Measurements from ENCODE around the gene FARS2. TPM values are rescaled to one million over a fixed set of nuclear protein-coding genes. Genes with fewer than 3 reads are reported as not detected.

The FARS2 gene
- total RNA-seq, 1 donor from 2014 or later = 8.2 TPM

DNA sequence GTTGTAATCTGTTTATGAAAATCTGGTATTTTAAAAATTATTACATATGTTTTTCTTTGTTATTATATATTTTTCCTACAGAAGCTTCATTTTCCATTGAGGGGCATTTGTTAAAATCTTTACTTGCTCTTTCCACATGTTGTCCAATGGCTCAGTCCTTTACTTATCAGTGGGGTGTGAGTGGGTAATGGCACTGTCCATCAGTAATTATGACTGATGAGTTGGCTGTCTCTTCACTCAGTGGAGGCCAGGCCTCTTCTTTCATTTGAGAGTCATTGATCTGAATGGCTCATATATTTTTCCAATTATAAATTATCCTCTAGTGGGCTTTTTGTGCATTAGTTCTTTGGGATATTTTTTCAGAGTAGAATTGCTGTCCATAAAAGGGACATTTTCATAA, 45.7 kb downstream of the FARS2 start:
- TF ChIP-seq, protein P1, sequence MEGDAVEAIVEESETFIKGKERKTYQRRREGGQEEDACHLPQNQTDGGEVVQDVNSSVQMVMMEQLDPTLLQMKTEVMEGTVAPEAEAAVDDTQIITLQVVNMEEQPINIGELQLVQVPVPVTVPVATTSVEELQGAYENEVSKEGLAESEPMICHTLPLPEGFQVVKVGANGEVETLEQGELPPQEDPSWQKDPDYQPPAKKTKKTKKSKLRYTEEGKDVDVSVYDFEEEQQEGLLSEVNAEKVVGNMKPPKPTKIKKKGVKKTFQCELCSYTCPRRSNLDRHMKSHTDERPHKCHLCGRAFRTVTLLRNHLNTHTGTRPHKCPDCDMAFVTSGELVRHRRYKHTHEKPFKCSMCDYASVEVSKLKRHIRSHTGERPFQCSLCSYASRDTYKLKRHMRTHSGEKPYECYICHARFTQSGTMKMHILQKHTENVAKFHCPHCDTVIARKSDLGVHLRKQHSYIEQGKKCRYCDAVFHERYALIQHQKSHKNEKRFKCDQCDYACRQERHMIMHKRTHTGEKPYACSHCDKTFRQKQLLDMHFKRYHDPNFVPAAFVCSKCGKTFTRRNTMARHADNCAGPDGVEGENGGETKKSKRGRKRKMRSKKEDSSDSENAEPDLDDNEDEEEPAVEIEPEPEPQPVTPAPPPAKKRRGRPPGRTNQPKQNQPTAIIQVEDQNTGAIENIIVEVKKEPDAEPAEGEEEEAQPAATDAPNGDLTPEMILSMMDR (IDR thresholded peaks at IDR 0.05; ENCODE audit: insufficient read depth, low read length, poor library complexity, severe bottlenecking) = no peak
- DNase-seq (ENCODE audit: low read depth) = no peak
- Histone ChIP-seq H3K36me3 (ENCODE audit: control insufficient read depth, insufficient read depth, low read length) (no peaks in the 10 kb centered on the region), H3K4me3 (ENCODE audit: low read depth, low read length) (no peak overlapping the region), H3K27me3 (ENCODE audit: control insufficient read depth, insufficient read depth, low read length) (no peaks in the 10 kb centered on the region)

DNA sequence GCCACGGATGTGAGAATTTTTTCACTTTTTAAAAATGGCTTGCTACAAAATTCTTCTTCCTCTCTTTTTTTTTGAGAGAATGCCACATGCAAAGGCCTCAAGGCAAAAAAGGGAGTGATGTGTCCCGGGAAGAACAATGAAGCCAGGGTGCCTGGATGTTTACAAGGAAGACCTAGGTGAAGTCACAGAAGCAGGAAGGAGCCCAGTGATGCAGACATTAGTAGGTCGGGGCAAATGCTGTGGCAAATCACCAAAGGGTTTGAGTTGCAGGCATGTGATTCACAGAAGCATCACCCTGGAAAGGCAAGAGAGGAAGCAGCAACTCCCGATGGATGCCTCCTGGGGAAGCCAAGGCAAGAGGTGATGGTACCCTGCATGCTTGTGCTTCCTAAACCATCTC, 46.8 kb downstream of the FARS2 start:
- TF ChIP-seq, protein P1 (IDR thresholded peaks at IDR 0.05; ENCODE audit: insufficient read depth, low read length, poor library complexity, severe bottlenecking) = no peak
- no peak overlapping the region for H3K4me3 ChIP-seq (ENCODE audit: low read depth, low read length)
- no peaks in the 10 kb centered on the region for H3K36me3 ChIP-seq (ENCODE audit: control insufficient read depth, insufficient read depth, low read length)
- no peak for DNase-seq (ENCODE audit: low read depth)
- no peaks in the 10 kb centered on the region for H3K27me3 ChIP-seq (ENCODE audit: control insufficient read depth, insufficient read depth, low read length)

DNA sequence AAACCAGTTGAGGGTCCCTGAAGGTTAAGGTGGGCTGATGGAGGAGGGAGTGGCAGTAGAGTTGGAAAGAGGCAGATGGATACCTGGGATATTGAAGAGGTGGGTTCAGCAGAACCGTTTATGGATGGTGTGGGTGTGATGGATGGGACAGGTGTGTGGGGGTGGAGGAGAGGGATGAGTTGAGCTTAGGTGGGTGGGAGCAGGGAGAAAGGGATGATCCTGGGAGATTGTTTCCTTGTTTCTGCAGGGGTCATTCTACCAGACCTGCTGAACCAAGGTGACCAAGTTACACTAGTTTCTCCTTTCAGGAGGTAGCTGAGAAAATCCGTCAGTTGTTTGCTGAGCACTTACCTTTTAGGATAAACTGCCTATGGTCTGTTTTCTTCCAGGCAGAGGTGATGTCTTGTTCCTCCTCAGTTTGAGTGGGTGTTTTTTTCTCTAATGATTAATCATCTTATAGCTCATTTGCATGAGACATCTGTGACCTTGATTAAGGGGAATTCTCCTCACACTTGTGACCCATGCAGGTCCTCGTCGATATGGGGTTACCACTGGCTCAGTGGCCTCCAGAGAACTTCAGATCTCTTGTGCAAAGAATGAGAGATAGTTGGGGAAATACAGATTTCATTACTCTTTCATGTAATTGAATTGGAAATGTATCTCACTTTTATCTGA, 53.0 kb downstream of the FARS2 start:
- no peak for DNase-seq (ENCODE audit: low read depth)
- Histone ChIP-seq H3K27me3 (ENCODE audit: control insufficient read depth, insufficient read depth, low read length) (no peaks in the 10 kb centered on the region), H3K36me3 (ENCODE audit: control insufficient read depth, insufficient read depth, low read length) (no peaks in the 10 kb centered on the region), H3K4me3 (ENCODE audit: low read depth, low read length) (no peak overlapping the region)
- TF ChIP-seq, protein P1 (IDR thresholded peaks at IDR 0.05; ENCODE audit: insufficient read depth, low read length, poor library complexity, severe bottlenecking) = no peak

DNA sequence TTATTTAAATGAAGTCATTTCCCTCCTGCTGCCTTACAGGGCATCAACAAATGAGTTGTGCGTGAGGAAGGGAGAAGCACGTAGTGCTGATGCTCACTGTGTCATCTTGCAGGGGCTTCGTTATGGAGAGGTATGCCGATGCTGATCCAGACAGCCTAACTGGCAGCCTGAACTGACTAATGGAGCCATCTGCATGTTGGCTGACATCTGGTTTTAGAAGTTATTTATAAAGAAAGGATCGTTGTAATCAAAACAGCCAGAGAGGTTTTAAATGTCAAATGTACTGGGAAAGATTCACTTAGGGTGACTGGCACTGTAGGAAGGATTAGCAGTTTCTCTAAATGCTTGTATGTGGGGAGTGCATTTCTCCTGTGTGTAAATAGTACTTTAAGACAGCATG, 54.6 kb downstream of the FARS2 start:
- Histone ChIP-seq H3K36me3 (ENCODE audit: control insufficient read depth, insufficient read depth, low read length) (no peaks in the 10 kb centered on the region), H3K27me3 (ENCODE audit: control insufficient read depth, insufficient read depth, low read length) (no peaks in the 10 kb centered on the region), H3K4me3 (ENCODE audit: low read depth, low read length) (no peak overlapping the region)
- TF ChIP-seq, protein P1 (IDR thresholded peaks at IDR 0.05; ENCODE audit: insufficient read depth, low read length, poor library complexity, severe bottlenecking) = no peak
- DNase-seq (ENCODE audit: low read depth) = no peak

GRCh38 chr6:5316951-5317350, 55.6 kb downstream of the FARS2 start:
- no peak for DNase-seq (ENCODE audit: low read depth)
- H3K27me3 ChIP-seq (ENCODE audit: control insufficient read depth, insufficient read depth, low read length) = no peaks in the 10 kb centered on the region
- TF ChIP-seq, protein P1 (IDR thresholded peaks at IDR 0.05; ENCODE audit: insufficient read depth, low read length, poor library complexity, severe bottlenecking) = no peak
- no peak overlapping the region for H3K4me3 ChIP-seq (ENCODE audit: low read depth, low read length)
- H3K36me3 ChIP-seq (ENCODE audit: control insufficient read depth, insufficient read depth, low read length) = no peaks in the 10 kb centered on the region

Measured in kidney epithelial cell (primary cell).